WTC11 (cell line): ENCODE results near the gene SDF4. TPM values are rescaled to one million over a fixed set of nuclear protein-coding genes. Genes with fewer than 3 reads are reported as not detected.

Experiments
- ATAC-seq: fragments of 200-7000 bp; cut with Tn5 transposase; 2 replicates; pipeline ENCODE4 v1.10.0; 2021; ENCODE audit warnings: mild to moderate bottlenecking, moderate library complexity
- CTCF ChIA-PET: fragments of 300-600 bp; sonication (Branson Sonifier 250); formaldehyde crosslinking; loops from one replicate; lab custom pipeline; 2021; ENCODE audit warnings: antibody characterized with exemption; lab: Charles Lee
- POLR2A ChIA-PET: fragments of 350-600 bp; sonication (Branson Sonifier 250); formaldehyde crosslinking; loops from one replicate; lab custom pipeline; 2021; ENCODE audit warnings: antibody characterized with exemption; lab: Charles Lee
- DNase-seq: peaks from one replicate; pipeline ENCODE4 v3.0.0; 2021; ENCODE audit warnings: low spot score
- H3K27ac Mint-ChIP-seq: 2 replicates; pipeline ENCODE4 v1.8.0; 2021; ENCODE audit warnings: mixed read lengths
- H3K27me3 Mint-ChIP-seq: 2 replicates; pipeline ENCODE4 v1.8.0; 2021; ENCODE audit warnings: low read depth, mild to moderate bottlenecking, moderate library complexity, mixed read lengths
- H3K36me3 Mint-ChIP-seq: 2 replicates; pipeline ENCODE4 v1.8.0; 2021; ENCODE audit warnings: mixed read lengths
- H3K4me1 Mint-ChIP-seq: 2 replicates; pipeline ENCODE4 v1.8.0; 2022; ENCODE audit warnings: mixed read lengths
- H3K4me3 Mint-ChIP-seq: 2 replicates; pipeline ENCODE4 v1.8.0; 2021; ENCODE audit warnings: mild to moderate bottlenecking, moderate library complexity, mixed read lengths
- H3K9me3 Mint-ChIP-seq: 2 replicates; pipeline ENCODE4 v1.8.0; 2021; ENCODE audit warnings: mixed read lengths
- AR ChIP-seq: fragments of 250-450 bp; sonication (Bioruptor Pico); IDR thresholded peaks from 2 replicates; pipeline ENCODE4 v1.9.0; 2021; ENCODE audit warnings: mild to moderate bottlenecking
- CREM ChIP-seq: sonication (generic); formaldehyde crosslinking; IDR thresholded peaks from 2 replicates; pipeline ENCODE4 v1.8.1; 2022; ENCODE audit warnings: mild to moderate bottlenecking, missing genetic modification reagents, moderate library complexity
- E2F1 ChIP-seq: sonication (generic); formaldehyde crosslinking; IDR thresholded peaks from 2 replicates; pipeline ENCODE4 v1.8.0; 2022; ENCODE audit warnings: mild to moderate bottlenecking, missing genetic modification reagents
- ESRRA ChIP-seq: sonication (generic); formaldehyde crosslinking; IDR thresholded peaks from 2 replicates; pipeline ENCODE4 v1.8.1; 2022; ENCODE audit warnings: mild to moderate bottlenecking, missing genetic modification reagents, borderline replicate concordance
- GABPB1 ChIP-seq: sonication (generic); formaldehyde crosslinking; IDR thresholded peaks from 2 replicates; pipeline ENCODE4 v1.8.1; 2023; ENCODE audit warnings: mild to moderate bottlenecking, missing genetic modification reagents
- GTF2I ChIP-seq: fragments of 250-450 bp; sonication (Bioruptor Pico); conservative IDR thresholded peaks from 2 replicates; pipeline ENCODE4 v1.4.0; 2021; ENCODE audit warnings: mild to moderate bottlenecking
- HMGXB4 ChIP-seq: sonication (generic); formaldehyde crosslinking; IDR thresholded peaks from 2 replicates; pipeline ENCODE4 v1.8.1; 2023; ENCODE audit warnings: mild to moderate bottlenecking, moderate library complexity, missing genetic modification reagents
- IRF1 ChIP-seq: sonication (generic); formaldehyde crosslinking; IDR thresholded peaks from 2 replicates; pipeline ENCODE4 v1.8.0; 2023; ENCODE audit warnings: missing genetic modification reagents
- PRRX2 ChIP-seq: fragments of 250-450 bp; sonication (Bioruptor Pico); IDR thresholded peaks from 2 replicates; pipeline ENCODE4 v1.8.0; 2021; ENCODE audit warnings: mild to moderate bottlenecking
- RELA ChIP-seq: sonication (generic); formaldehyde crosslinking; IDR thresholded peaks from 2 replicates; pipeline ENCODE4 v1.8.1; 2022; ENCODE audit warnings: missing genetic modification reagents, mild to moderate bottlenecking, borderline replicate concordance
- SP1 ChIP-seq: sonication (generic); formaldehyde crosslinking; conservative IDR thresholded peaks from 2 replicates; pipeline ENCODE4 v1.8.1; 2022; ENCODE audit warnings: missing genetic modification reagents
- TP53 ChIP-seq: sonication (generic); formaldehyde crosslinking; IDR thresholded peaks from 2 replicates; pipeline ENCODE4 v1.8.1; 2023; ENCODE audit warnings: mild to moderate bottlenecking, missing genetic modification reagents
- ZBTB21 ChIP-seq: sonication (generic); formaldehyde crosslinking; IDR thresholded peaks from 2 replicates; pipeline ENCODE4 v1.8.1; 2023; ENCODE audit warnings: mild to moderate bottlenecking, missing genetic modification reagents, borderline replicate concordance
- ZNF138 ChIP-seq: sonication (generic); formaldehyde crosslinking; conservative IDR thresholded peaks from 2 replicates; pipeline ENCODE4 v1.8.1; 2022; ENCODE audit warnings: mild to moderate bottlenecking, moderate library complexity, missing genetic modification reagents
- ZNF232 ChIP-seq: sonication (generic); formaldehyde crosslinking; IDR thresholded peaks from 2 replicates; pipeline ENCODE4 v1.8.0; 2022; ENCODE audit warnings: mild to moderate bottlenecking, missing genetic modification reagents
- total RNA-seq: library from RNA; stranded (reverse); gene quantifications from 3 replicates; pipeline ENCODE4 v1.2.3, GENCODE V29; 2021

The SDF4 gene
- total RNA-seq, 1 experiment from 2014 or later = 101 TPM

GRCh38 chr1:1237874-1238701 lies 6.3 kb upstream of the SDF4 start:
- H3K4me1 Mint-ChIP-seq = peaks cover 3% of the 10 kb centered on the region
- TF ChIP-seq CREM (no peak), GABPB1 (peak; percentile 84)
- no peak overlapping the region for H3K4me3 Mint-ChIP-seq
- peaks cover 5% of the 10 kb centered on the region for H3K36me3 Mint-ChIP-seq
- no peak for DNase-seq
- H3K27ac Mint-ChIP-seq = no peak overlapping the region
- no peak for ATAC-seq
- H3K9me3 Mint-ChIP-seq = peaks cover 3% of the 10 kb centered on the region; the same call in 1 of the 2 replicates
- CTCF ChIA-PET = interaction anchor here (0.9 to 2.3 kb wide), 5 partner anchors 13 to 174 kb away, joined by 3 to 9 read pairs (median 4); partner anchors contain the start of gene TTLL10
- POLR2A ChIA-PET = interaction anchor here (0.9 kb wide), 1 partner anchor 22 kb away, joined by 4 read pairs; no protein-coding TSS in a partner anchor
- H3K27me3 Mint-ChIP-seq = no peaks in the 10 kb centered on the region

- Mint-ChIP-seq H3K9me3 (peaks cover 3% of the 10 kb centered on the region; the same call in 1 of the 2 replicates), H3K36me3 (peaks cover 5% of the 10 kb centered on the region), H3K27me3 (no peaks in the 10 kb centered on the region)
- no peak for DNase-seq
- POLR2A ChIA-PET = interaction anchor here (0.6 to 0.9 kb wide), 2 partner anchors 21 to 51 kb away, joined by 4 read pairs; no protein-coding TSS in a partner anchor
- TF ChIP-seq ZNF232 (CRISPR knock-in tag) = no peak
- TF ChIP-seq, all 79 proteins: peak for 0
- no peak for ATAC-seq
- Mint-ChIP-seq H3K27ac (no peak overlapping the region), H3K4me1 (peaks cover 3% of the 10 kb centered on the region), H3K4me3 (no peak overlapping the region)
- CTCF ChIA-PET = interaction anchor here (0.8 to 2.3 kb wide), 7 partner anchors 10 to 116 kb away, joined by 3 to 9 read pairs (median 4); partner anchors contain the start of genes C1QTNF12, TTLL10 and UBE2J2
Measured at GRCh38 chr1:1236945-1237873, 5.4 kb upstream of the SDF4 start.

GRCh38 chr1:1236176-1236763 lies 4.5 kb upstream of the SDF4 start:
- H3K27ac Mint-ChIP-seq = no peak overlapping the region
- TF ChIP-seq E2F1 (CRISPR knock-in tag) (0 out of 2 replicates have a peak, but pooled peaks have one; percentile 22), ESRRA (0 out of 2 replicates have a peak, but pooled peaks have one; percentile 10), ZBTB21 (CRISPR knock-in tag) (no peak), GTF2I (CRISPR knock-in tag) (no peak)
- TF ChIP-seq, all 79 proteins: peak for 2
- Mint-ChIP-seq H3K4me3 (no peak overlapping the region), H3K27me3 (no peaks in the 10 kb centered on the region), H3K36me3 (peaks cover 5% of the 10 kb centered on the region), H3K4me1 (peaks cover 3% of the 10 kb centered on the region), H3K9me3 (peaks cover 3% of the 10 kb centered on the region; the same call in 1 of the 2 replicates)
- ATAC-seq (no peak), DNase-seq (no peak)
- ChIA-PET CTCF (interaction anchor here (0.8 to 2.3 kb wide), 4 partner anchors 11 to 115 kb away, joined by 3 to 9 read pairs (median 5); partner anchors contain the start of genes C1QTNF12 and UBE2J2), POLR2A (no interaction called here)

- ChIA-PET CTCF (no interaction called here), POLR2A (no interaction called here)
- Mint-ChIP-seq H3K27me3 (no peaks in the 10 kb centered on the region), H3K27ac (no peak overlapping the region), H3K4me3 (no peak overlapping the region), H3K4me1 (peaks cover 10% of the 10 kb centered on the region), H3K36me3 (peaks cover 5% of the 10 kb centered on the region), H3K9me3 (peaks cover 3% of the 10 kb centered on the region; the same call in 1 of the 2 replicates)
- ATAC-seq (no peak), DNase-seq (no peak)
- TF ChIP-seq ZNF138 (CRISPR knock-in tag) (no peak), IRF1 (CRISPR knock-in tag) (no peak), SP1 (CRISPR knock-in tag) (no peak), RELA (CRISPR knock-in tag) (no peak), PRRX2 (no peak), HMGXB4 (CRISPR knock-in tag) (no peak), TP53 (CRISPR knock-in tag) (no peak), AR (CRISPR knock-in tag) (no peak)
Measured at GRCh38 chr1:1235016-1235744, 3.4 kb upstream of the SDF4 start.
